Fibroblast of lung (primary cell): Measurements from ENCODE around the gene PAFAH1B1. TPM values are rescaled to one million over a fixed set of nuclear protein-coding genes. Genes with fewer than 3 reads are reported as not detected.

Experiments
- DNase-seq, 2 donors: peaks; one replicate each; pipeline versions ENCODE4 v3.0.0 to v3.0.0-alpha.2; 2010; ENCODE audit warnings: low read depth in 2 of 2
- H2AFZ ChIP-seq: 2 replicates; pipeline ENCODE4 v1.5.1; 2012; ENCODE audit warnings: low read length, control low read depth, inconsistent platforms
- H3K27ac ChIP-seq: 2 replicates; pipeline ENCODE4 v1.5.1; 2011; ENCODE audit warnings: low read length, control low read depth; ENCODE audit not compliant: insufficient read depth
- H3K27me3 ChIP-seq: 2 replicates; pipeline ENCODE4 v1.5.1; 2011; ENCODE audit warnings: mild to moderate bottlenecking, low read length; ENCODE audit not compliant: control insufficient read depth, insufficient read depth
- H3K36me3 ChIP-seq: 2 replicates; pipeline ENCODE4 v1.5.1; 2011; ENCODE audit warnings: low read length; ENCODE audit not compliant: control insufficient read depth, insufficient read depth
- H3K4me1 ChIP-seq: 2 replicates; pipeline ENCODE4 v1.5.1; 2011; ENCODE audit warnings: low read length; ENCODE audit not compliant: control insufficient read depth, insufficient read depth; ENCODE audit errors: extremely low read depth
- H3K4me2 ChIP-seq: 2 replicates; pipeline ENCODE4 v1.5.1; 2011; ENCODE audit warnings: low read length, control low read depth; ENCODE audit not compliant: insufficient read depth; ENCODE audit errors: extremely low read depth
- H3K4me3 ChIP-seq, 4 experiments: fragments of 200-600 bp in 1 of 4; sonication (generic) in 1 of 4; replicated peaks in 1 of 4; 2 replicates each; pipeline ENCODE4 v1.5.1; 2011 to 2016; ENCODE audit warnings: low read length in 4 of 4, low read depth in 3 of 4, mild to moderate bottlenecking in 3 of 4, control low read depth in 2 of 4, inconsistent platforms in 1 of 4, mixed read lengths in 1 of 4; ENCODE audit not compliant: insufficient read depth in 1 of 4; ENCODE audit errors: control extremely low read depth in 1 of 4
- H3K79me2 ChIP-seq: 2 replicates; pipeline ENCODE4 v1.5.1; 2012; ENCODE audit warnings: mild to moderate bottlenecking, low read length, inconsistent platforms; ENCODE audit not compliant: control insufficient read depth, insufficient read depth
- H3K9ac ChIP-seq: 2 replicates; pipeline ENCODE4 v1.5.1; 2011; ENCODE audit warnings: mild to moderate bottlenecking, low read length, control low read depth; ENCODE audit not compliant: insufficient read depth
- H3K9me3 ChIP-seq: 2 replicates; pipeline ENCODE4 v1.5.1; 2012; ENCODE audit warnings: low read depth, low read length; ENCODE audit not compliant: control insufficient read depth, insufficient read depth
- H4K20me1 ChIP-seq: 2 replicates; pipeline ENCODE4 v1.5.1; 2011; ENCODE audit warnings: low read length; ENCODE audit not compliant: control insufficient read depth, insufficient read depth; ENCODE audit errors: extremely low read depth
- CTCF ChIP-seq, 2 donors: IDR thresholded peaks in 1 of 2; conservative IDR thresholded peaks in 1 of 2; 1 replicate in 1 of 2; 2 replicates in 1 of 2; pipeline ENCODE4 v1.5.1; 2011 to 2012; ENCODE audit warnings: low read length in 2 of 2, control low read depth in 1 of 2, inconsistent platforms in 1 of 2, low read depth in 1 of 2, mild to moderate bottlenecking in 1 of 2
- EZH2 ChIP-seq: IDR thresholded peaks from 2 replicates; pipeline ENCODE4 v1.5.1; 2012; ENCODE audit warnings: low read length, control low read depth, mild to moderate bottlenecking; ENCODE audit errors: missing control alignments
- polyA plus RNA-seq, 2 donors: library from polyadenylated mRNA; depleted of rRNA in 1 of 2; stranded (reverse) in 1 of 2; unstranded in 1 of 2; fragments of >200 nt; gene quantifications; 2 replicates each; pipeline ENCODE4 v1.2.1, GENCODE V29; 2011 to 2012; ENCODE audit warnings: missing spikeins in 1 of 2
- total RNA-seq: library from RNA; depleted of rRNA; stranded (reverse); fragments of >200 nt; gene quantifications from 2 replicates; pipeline ENCODE4 v1.2.1, GENCODE V29; 2014

The PAFAH1B1 gene
- total and polyA plus RNA-seq, 2 donors (not counting 1 experiment from before 2014, with no cell fraction given), result 107 to 108 TPM

GRCh38 chr17:2684549-2684948, 91.1 kb downstream of the PAFAH1B1 start:
- Histone ChIP-seq H3K27ac (no peak overlapping the region), H3K4me2 (no peak overlapping the region), H3K79me2 (no peaks in the 10 kb centered on the region), H3K4me3 (no peak overlapping the region), H3K9me3 (no peaks in the 10 kb centered on the region), H2AFZ (no peak overlapping the region), H3K4me1 (peaks cover 10% of the 10 kb centered on the region), H3K36me3 (peaks cover 6% of the 10 kb centered on the region), H4K20me1 (peaks cover 4% of the 10 kb centered on the region), H3K9ac (no peak overlapping the region), H3K27me3 (no peaks in the 10 kb centered on the region)
- DNase-seq, result no peak
- no peak for TF ChIP-seq CTCF (conservative IDR thresholded peaks at IDR 0.05 in 1 of 2, IDR thresholded peaks at IDR 0.05 in 1 of 2; ENCODE audit: low read depth in 1 of 2, low read length in 2 of 2)
- no peak for TF ChIP-seq EZH2

- H3K27me3 ChIP-seq, result no peaks in the 10 kb centered on the region
- peaks cover 10% of the 10 kb centered on the region for H3K36me3 ChIP-seq
- H2AFZ ChIP-seq, result no peak overlapping the region
- peaks cover 10% of the 10 kb centered on the region for H3K4me1 ChIP-seq
- no peak overlapping the region for H3K9ac ChIP-seq
- no peak overlapping the region for H3K4me3 ChIP-seq
- TF ChIP-seq EZH2 (no peak), CTCF (conservative IDR thresholded peaks at IDR 0.05 in 1 of 2, IDR thresholded peaks at IDR 0.05 in 1 of 2; ENCODE audit: low read depth in 1 of 2, low read length in 2 of 2) (no peak)
- no peaks in the 10 kb centered on the region for H3K9me3 ChIP-seq
- peaks cover 4% of the 10 kb centered on the region for H4K20me1 ChIP-seq
- no peaks in the 10 kb centered on the region for H3K79me2 ChIP-seq
- DNase-seq, result no peak
- H3K27ac ChIP-seq, result no peak overlapping the region
- no peak overlapping the region for H3K4me2 ChIP-seq
Measured at GRCh38 chr17:2685696-2686095, 92.2 kb downstream of the PAFAH1B1 start.

GRCh38 chr17:2687074-2687418, 93.6 kb downstream of the PAFAH1B1 start:
- H3K27me3 ChIP-seq, result no peaks in the 10 kb centered on the region
- no peak for DNase-seq
- peak overlapping the region; percentile 9 for H3K4me2 ChIP-seq
- H3K4me1 ChIP-seq, result peaks cover 10% of the 10 kb centered on the region
- H3K36me3 ChIP-seq, result peaks cover 8% of the 10 kb centered on the region
- H3K4me3 ChIP-seq, result no peak overlapping the region
- H3K79me2 ChIP-seq, result no peaks in the 10 kb centered on the region
- no peaks in the 10 kb centered on the region for H3K9me3 ChIP-seq
- H4K20me1 ChIP-seq, result no peaks in the 10 kb centered on the region
- no peak overlapping the region for H2AFZ ChIP-seq
- peak overlapping the region; percentile 45 for H3K27ac ChIP-seq
- no peak overlapping the region for H3K9ac ChIP-seq
- no peak for TF ChIP-seq EZH2
- no peak for TF ChIP-seq CTCF (conservative IDR thresholded peaks at IDR 0.05 in 1 of 2, IDR thresholded peaks at IDR 0.05 in 1 of 2; ENCODE audit: low read depth in 1 of 2, low read length in 2 of 2)
